H1 (cell line): Measurements from ENCODE around the gene AP1G2. TPM values are rescaled to one million over a fixed set of nuclear protein-coding genes. Genes with fewer than 3 reads are reported as not detected.

Source experiments
- CTCF ChIA-PET: fragments of 300-600 bp; sonication (Branson Sonifier 250); formaldehyde crosslinking; loops from one replicate; lab custom pipeline; 2021; ENCODE audit not compliant: partially characterized antibody; lab: Charles Lee
- POLR2A ChIA-PET: fragments of 300-600 bp; sonication (Branson Sonifier 250); formaldehyde crosslinking; loops from one replicate; lab custom pipeline; 2021; ENCODE audit warnings: inconsistent platforms; ENCODE audit not compliant: partially characterized antibody; lab: Charles Lee
- DNase-seq, 2 experiments: peaks; one replicate each; pipeline versions ENCODE4 v3.0.0 to v3.0.0-alpha.2; 2010 to 2022; ENCODE audit warnings: low spot score in 2 of 2, low read depth in 1 of 2, mixed read lengths in 1 of 2
- FAIRE-seq: peaks from 2 replicates; lab custom pipeline; 2011; peaks lifted over from hg19 to GRCh38; lab: Jason Lieb, UNC
- H2AFZ ChIP-seq: 2 replicates; pipeline ENCODE4 v1.8.1; 2012; ENCODE audit warnings: low read length, inconsistent platforms
- H2AK5ac ChIP-seq: 2 replicates; pipeline ENCODE4 v1.6.1; 2013; ENCODE audit warnings: low read depth, low read length
- H2BK120ac ChIP-seq: replicated peaks from 2 replicates; pipeline ENCODE3; 2013; ENCODE audit warnings: low read depth, low read length, inconsistent platforms
- H2BK12ac ChIP-seq: 2 replicates; pipeline ENCODE4 v1.6.1; 2013; ENCODE audit warnings: low read depth, low read length
- H2BK15ac ChIP-seq: 2 replicates; pipeline ENCODE4 v1.6.1; 2013; ENCODE audit warnings: low read length
- H2BK20ac ChIP-seq: 2 replicates; pipeline ENCODE4 v1.6.1; 2013; ENCODE audit warnings: low read length
- H2BK5ac ChIP-seq: 2 replicates; pipeline ENCODE4 v1.6.1; 2013; ENCODE audit warnings: low read depth, low read length
- H3K14ac ChIP-seq: 2 replicates; pipeline ENCODE4 v1.6.1; 2013; ENCODE audit warnings: inconsistent platforms; ENCODE audit not compliant: insufficient read length
- H3K18ac ChIP-seq: 2 replicates; pipeline ENCODE4 v1.6.1; 2013; ENCODE audit warnings: low read length; ENCODE audit errors: extremely low read depth
- H3K23ac ChIP-seq: 2 replicates; pipeline ENCODE4 v1.6.1; 2013; ENCODE audit warnings: inconsistent platforms; ENCODE audit not compliant: insufficient read length
- H3K23me2 ChIP-seq: 2 replicates; pipeline ENCODE4 v1.6.1; 2013; ENCODE audit warnings: low read depth, low read length
- H3K27ac ChIP-seq: 2 replicates; pipeline ENCODE4 v1.6.1; 2011; ENCODE audit warnings: low read depth, low read length, inconsistent platforms
- H3K27me3 ChIP-seq, 4 experiments: replicated peaks in 1 of 4; 1 replicate in 1 of 4; 2 replicates in 3 of 4; pipeline versions ENCODE4 v1.6.1 to v1.8.1; 2011 to 2013; ENCODE audit warnings: low read length in 3 of 4, mild to moderate bottlenecking in 3 of 4, inconsistent platforms in 2 of 4, mixed read lengths in 2 of 4, moderate library complexity in 1 of 4; ENCODE audit not compliant: control insufficient read depth in 3 of 4, insufficient read depth in 3 of 4; ENCODE audit errors: extremely low read depth in 1 of 4
- H3K36me3 ChIP-seq, 4 experiments: 2 replicates each; pipeline versions ENCODE4 v1.6.1 to v1.8.1; 2011 to 2013; ENCODE audit warnings: mild to moderate bottlenecking in 4 of 4, low read length in 3 of 4, moderate library complexity in 2 of 4, control low read depth in 1 of 4, inconsistent platforms in 1 of 4; ENCODE audit not compliant: insufficient read depth in 4 of 4, control insufficient read depth in 2 of 4
- H3K4ac ChIP-seq: replicated peaks from 2 replicates; pipeline ENCODE3; 2013; ENCODE audit warnings: low read length, low read depth, mixed read lengths, inconsistent platforms; ENCODE audit not compliant: insufficient read length
- H3K4me1 ChIP-seq, 4 experiments: replicated peaks in 1 of 4; 1 replicate in 1 of 4; 2 replicates in 3 of 4; pipeline versions ENCODE4 v1.6.1 to v1.8.1; 2011 to 2013; ENCODE audit warnings: low read length in 3 of 4, inconsistent platforms in 2 of 4, mixed read lengths in 1 of 4; ENCODE audit not compliant: insufficient read depth in 4 of 4, control insufficient read depth in 3 of 4
- H3K4me2 ChIP-seq, 2 experiments: 2 replicates each; pipeline versions ENCODE4 v1.6.1 to v1.8.1; 2011 to 2013; ENCODE audit warnings: low read depth in 2 of 2, low read length in 2 of 2, control low read depth in 1 of 2, inconsistent platforms in 1 of 2, mild to moderate bottlenecking in 1 of 2; ENCODE audit not compliant: insufficient read depth in 1 of 2
- H3K4me3 ChIP-seq, 4 experiments: fragments of 200-600, 300-600 bp in 1 of 4; sonication (generic), shearing (Covaris generic), sonication (Bioruptor Twin) in 1 of 4; 2 replicates each; pipeline versions ENCODE4 v1.5.1 to v1.8.1; 2011 to 2016; ENCODE audit warnings: low read length in 4 of 4, low read depth in 3 of 4, control low read depth in 2 of 4, inconsistent platforms in 2 of 4, mild to moderate bottlenecking in 2 of 4, mixed read lengths in 1 of 4, moderate library complexity in 1 of 4; ENCODE audit not compliant: insufficient read depth in 2 of 4; ENCODE audit errors: extremely low read depth in 1 of 4
- H3K56ac ChIP-seq: replicated peaks from 2 replicates; pipeline ENCODE3; 2013; ENCODE audit warnings: low read depth, mild to moderate bottlenecking, mixed read lengths, low read length, inconsistent platforms; ENCODE audit not compliant: insufficient read length
- H3K79me1 ChIP-seq: 2 replicates; pipeline ENCODE4 v1.6.1; 2013; ENCODE audit warnings: low read depth, low read length, control low read depth
- H3K79me2 ChIP-seq, 2 experiments: 2 replicates each; pipeline versions ENCODE4 v1.6.1 to v1.8.1; 2012 to 2013; ENCODE audit warnings: low read length in 2 of 2, mild to moderate bottlenecking in 2 of 2, inconsistent platforms in 1 of 2; ENCODE audit not compliant: insufficient read depth in 2 of 2, control insufficient read depth in 1 of 2
- H3K9ac ChIP-seq, 4 experiments: replicated peaks in 1 of 4; 1 replicate in 1 of 4; 2 replicates in 3 of 4; pipeline versions ENCODE4 v1.6.1 to v1.8.1; 2011 to 2013; ENCODE audit warnings: low read depth in 3 of 4, low read length in 3 of 4, control low read depth in 2 of 4, mild to moderate bottlenecking in 2 of 4, moderate library complexity in 2 of 4, inconsistent platforms in 1 of 4; ENCODE audit errors: extremely low read depth in 1 of 4
- H3K9me3 ChIP-seq, 2 experiments: 2 replicates each; pipeline versions ENCODE4 v1.6.1 to v1.8.1; 2012 to 2013; ENCODE audit warnings: mild to moderate bottlenecking in 2 of 2, moderate library complexity in 2 of 2, control low read depth in 1 of 2, inconsistent platforms in 1 of 2, low read depth in 1 of 2, low read length in 1 of 2, mixed read lengths in 1 of 2; ENCODE audit not compliant: insufficient read depth in 2 of 2
- H4K20me1 ChIP-seq, 2 experiments: replicated peaks in 1 of 2; 2 replicates each; pipeline versions ENCODE3 to v1.8.1; 2011 to 2013; ENCODE audit warnings: inconsistent platforms in 2 of 2, low read length in 2 of 2, mild to moderate bottlenecking in 1 of 2; ENCODE audit not compliant: insufficient read depth in 2 of 2, control insufficient read depth in 1 of 2
- H4K5ac ChIP-seq: 2 replicates; pipeline ENCODE4 v1.6.1; 2013; ENCODE audit warnings: low read length, low read depth, mixed read lengths, inconsistent platforms; ENCODE audit not compliant: insufficient read length
- H4K8ac ChIP-seq: 2 replicates; pipeline ENCODE4 v1.8.0; 2013; ENCODE audit warnings: mild to moderate bottlenecking, moderate library complexity, low read length, inconsistent platforms; ENCODE audit not compliant: insufficient read depth; ENCODE audit errors: extremely low read depth
- H4K91ac ChIP-seq: replicated peaks from 2 replicates; pipeline ENCODE3; 2013; ENCODE audit warnings: low read length, mixed read lengths, inconsistent platforms; ENCODE audit not compliant: insufficient read length
- CTCF ChIP-seq, 3 experiments: IDR thresholded peaks; 1 replicate in 2 of 3; 2 replicates in 1 of 3; pipeline versions ENCODE4 v1.5.1 to v1.6.1; 2011; ENCODE audit warnings: low read length in 3 of 3, mild to moderate bottlenecking in 3 of 3, inconsistent platforms in 2 of 3, low read depth in 1 of 3, moderate library complexity in 1 of 3; ENCODE audit not compliant: insufficient read depth in 1 of 3; ENCODE audit errors: control extremely low read depth in 1 of 3
- HDAC2 ChIP-seq, 2 experiments: fragments of 300-600 bp in 1 of 2; sonication (generic) in 1 of 2; IDR thresholded peaks; 2 replicates each; pipeline ENCODE4 v1.6.1; 2011 to 2012; ENCODE audit warnings: low read depth in 2 of 2, low read length in 2 of 2, mild to moderate bottlenecking in 2 of 2, moderate library complexity in 2 of 2, borderline replicate concordance in 1 of 2, inconsistent platforms in 1 of 2
- RFX5 ChIP-seq: IDR thresholded peaks from 2 replicates; pipeline ENCODE4 v1.6.1; 2011; ENCODE audit warnings: low read depth, low read length, improper control_type of control experiment, borderline replicate concordance
- TCF12 ChIP-seq: IDR thresholded peaks from 2 replicates; pipeline ENCODE4 v1.6.1; 2011; ENCODE audit warnings: low read depth, mild to moderate bottlenecking, low read length
- WGBS, 2 experiments: shearing (Covaris generic) in 1 of 2; methylation state at CpG; one replicate each; pipeline versions ENCODE4 v1.1.6 to v1.1.7; 2013 to 2015; ENCODE audit warnings: low lambda C conversion rate in 2 of 2, mixed read lengths in 2 of 2, inconsistent platforms in 1 of 2, low coverage in 1 of 2, missing lambda C conversion rate in 1 of 2; ENCODE audit not compliant: insufficient replicate concordance in 2 of 2, insufficient coverage in 1 of 2, insufficient read length in 1 of 2; ENCODE audit errors: extremely low coverage in 1 of 2, missing lambda C conversion rate in 1 of 2; 5-methylcytosine and 5-hydroxymethylcytosine counted together
- polyA plus RNA-seq, 7 experiments: library from polyadenylated mRNA; depleted of rRNA in 3 of 7; stranded (reverse) in 5 of 7; unstranded in 2 of 7; fragments of >200 nt in 5 of 7; fragments of 200-250 nt in 2 of 7; gene quantifications; 1 replicate in 5 of 7; 2 replicates in 1 of 7; 4 replicates in 1 of 7; pipeline versions ENCODE4 v1.2.1 to v1.2.3, GENCODE V29; 2011 to 2013; ENCODE audit warnings: missing spikeins in 2 of 7, mixed read lengths in 2 of 7
- total RNA-seq: library from RNA; stranded (reverse); fragmentation: NEBNext Ultra II Directional; extraction: Animal tissue kit (Norgen Biotek cat#: 25700); gene quantifications from 2 replicates; pipeline ENCODE4 v1.2.1, GENCODE V29; 2021

Gene AP1G2
- total and polyA plus RNA-seq, 2 of the 8 experiments (the other 6 are each of a cell fraction or from before 2014, with no cell fraction given) = 70.9 to 134 TPM

GRCh38 chr14:23569443-23570151 is 2.0 kb upstream of the AP1G2 start:
- H3K9ac ChIP-seq = no peak overlapping the region
- H3K4me2 ChIP-seq = peak overlapping the region in 1 of 2 experiments; percentile 2; a peak in 2 of 4 replicates

More at GRCh38 chr14:23569443-23570151, 2.0 kb upstream of the AP1G2 start:
- Histone ChIP-seq H3K23ac (no peak overlapping the region), H4K91ac (no peak overlapping the region), H3K27me3 (no peaks in the 10 kb centered on the region), H4K5ac (no peak overlapping the region), H4K20me1 (peaks cover 0 to 5% of the 10 kb centered on the region in 2 experiments), H3K4me3 (no peak overlapping the region; a peak in 1 of 8 replicates), H3K4ac (no peak overlapping the region), H2BK12ac (no peak overlapping the region), H2AK5ac (no peak overlapping the region), H3K27ac (no peak overlapping the region), H4K8ac (no peak overlapping the region), H3K18ac (no peak overlapping the region), H2AFZ (no peak overlapping the region), H3K4me1 (peaks cover 8 to 21% (median 11%) of the 10 kb centered on the region in 4 experiments), H3K23me2 (peaks cover 9% of the 10 kb centered on the region; the same call in 1 of the 2 replicates), H3K9me3 (no peaks in the 10 kb centered on the region), H3K14ac (no peak overlapping the region), H2BK5ac (no peak overlapping the region), H2BK15ac (no peak overlapping the region), H2BK20ac (no peak overlapping the region), H3K36me3 (peaks cover 2 to 7% (median 5%) of the 10 kb centered on the region in 4 experiments; a peak in 3 of 8 replicates), H3K56ac (no peak overlapping the region), H2BK120ac (no peak overlapping the region), H3K79me2 (no peaks in the 10 kb centered on the region), H3K79me1 (no peaks in the 10 kb centered on the region)
- no peak for DNase-seq
- 0 out of 4 replicates have a peak, but pooled peaks of 1 of the 2 experiments have one; percentile 36 for TF ChIP-seq HDAC2 (IDR thresholded peaks at IDR 0.05; ENCODE audit: borderline replicate concordance in 1 of 2, low read depth in 2 of 2, low read length in 2 of 2)
- TF ChIP-seq TCF12 = no peak
- no peak for TF ChIP-seq RFX5
- peak in 1 of 3 experiments; percentile 1; a peak in 1 of 4 replicates for TF ChIP-seq CTCF (IDR thresholded peaks at IDR 0.05; ENCODE audit: control extremely low read depth in 1 of 3, insufficient read depth in 1 of 3, low read depth in 1 of 3, low read length in 3 of 3)
- POLR2A ChIA-PET = interaction anchor here (0.6 to 52.7 kb wide), 8 partner anchors 11 to 643 kb away, joined by 3 to 1523 read pairs (median 8); partner anchors contain the start of genes THTPA and ZFHX2
- peak; percentile 48 for FAIRE-seq
- 69% methylated on average over 7 of the region's 7 CpGs; no CpG with 5 or more reads in 1 of the 2 experiments for WGBS, 2 experiments
- CTCF ChIA-PET = interaction anchor here (0.8 to 70.5 kb wide), 9 partner anchors 9 to 348 kb away, joined by 3 to 2092 read pairs (median 4); partner anchors contain the start of genes JPH4 and NGDN
